Sigmoid colon (tissue), 4 donors: Measurements from ENCODE around the gene ZNF23.

Source experiments
- CTCF ChIP-seq, 4 experiments: fragments of 450-650 bp in 3 of 4; fragments of 200-600 bp in 1 of 4; IDR thresholded peaks; one replicate each; pipeline ENCODE4 v1.5.1; 2016 to 2019; ENCODE audit warnings: antibody characterized with exemption in 4 of 4, mild to moderate bottlenecking in 3 of 4, moderate library complexity in 2 of 4
- EP300 ChIP-seq, 4 donors: sonication (generic); formaldehyde crosslinking; IDR thresholded peaks; one replicate each; pipeline ENCODE4 v1.6.1; 2017; ENCODE audit warnings: antibody characterized with exemption in 4 of 4
- POLR2A ChIP-seq, 2 donors: fragments of 450-650 bp; IDR thresholded peaks; one replicate each; pipeline ENCODE4 v1.6.1; 2016; ENCODE audit warnings: antibody characterized with exemption in 2 of 2, mild to moderate bottlenecking in 2 of 2, moderate library complexity in 2 of 2
- POLR2AphosphoS5 ChIP-seq, 4 donors: sonication (generic); formaldehyde crosslinking; IDR thresholded peaks; one replicate each; pipeline ENCODE4 v1.6.1; 2017; ENCODE audit warnings: antibody characterized with exemption in 4 of 4

GRCh38 chr16:71499775-71500364, 37.8 kb upstream of the ZNF23 start:
- TF ChIP-seq CTCF (IDR thresholded peaks at IDR 0.05) (peak; percentile 15 to 59 (median 58)), POLR2A (IDR thresholded peaks at IDR 0.05) (no peak), POLR2AphosphoS5 (IDR thresholded peaks at IDR 0.05) (no peak), EP300 (IDR thresholded peaks at IDR 0.05) (no peak)
